DMS53 treated with DMSO at 0.1 percent for 48 hours (cell line): ENCODE results near the gene RTP5.
"Not testable (repeated sequence)": the region's sequence is repeated elsewhere in the genome, so short reads cannot be mapped to it uniquely, and the experiment has no call there.

Experiments used
- DNase-seq: peaks from one replicate; lab custom pipeline; 2025; ENCODE audit not compliant: unreplicated experiment; lab: John Stamatoyannopoulos, UW

RTP5 gene

GRCh38 chr2:241922411-241922810 is 52.9 kb downstream of the RTP5 start:
- DNase-seq: no peak

GRCh38 chr2:241922816-241923601 is 53.5 kb downstream of the RTP5 start:
- not testable (repeated sequence) for DNase-seq
